Fibroblast of lung (primary cell): Measurements from ENCODE around the gene SLC30A5.

ENCODE experiments used
- EZH2 ChIP-seq: IDR thresholded peaks from 2 replicates; pipeline ENCODE4 v1.5.1; 2012; ENCODE audit warnings: low read length, control low read depth, mild to moderate bottlenecking; ENCODE audit errors: missing control alignments
- TF ChIP-seq, protein P1 (sequence below), 2 donors: IDR thresholded peaks in 1 of 2; conservative IDR thresholded peaks in 1 of 2; 1 replicate in 1 of 2; 2 replicates in 1 of 2; pipeline ENCODE4 v1.5.1; 2011 to 2012; ENCODE audit warnings: low read length in 2 of 2, control low read depth in 1 of 2, inconsistent platforms in 1 of 2, low read depth in 1 of 2, mild to moderate bottlenecking in 1 of 2

GRCh38 chr5:69048230-69048629 is 45.6 kb upstream of the SLC30A5 start:
- TF ChIP-seq, protein P1, sequence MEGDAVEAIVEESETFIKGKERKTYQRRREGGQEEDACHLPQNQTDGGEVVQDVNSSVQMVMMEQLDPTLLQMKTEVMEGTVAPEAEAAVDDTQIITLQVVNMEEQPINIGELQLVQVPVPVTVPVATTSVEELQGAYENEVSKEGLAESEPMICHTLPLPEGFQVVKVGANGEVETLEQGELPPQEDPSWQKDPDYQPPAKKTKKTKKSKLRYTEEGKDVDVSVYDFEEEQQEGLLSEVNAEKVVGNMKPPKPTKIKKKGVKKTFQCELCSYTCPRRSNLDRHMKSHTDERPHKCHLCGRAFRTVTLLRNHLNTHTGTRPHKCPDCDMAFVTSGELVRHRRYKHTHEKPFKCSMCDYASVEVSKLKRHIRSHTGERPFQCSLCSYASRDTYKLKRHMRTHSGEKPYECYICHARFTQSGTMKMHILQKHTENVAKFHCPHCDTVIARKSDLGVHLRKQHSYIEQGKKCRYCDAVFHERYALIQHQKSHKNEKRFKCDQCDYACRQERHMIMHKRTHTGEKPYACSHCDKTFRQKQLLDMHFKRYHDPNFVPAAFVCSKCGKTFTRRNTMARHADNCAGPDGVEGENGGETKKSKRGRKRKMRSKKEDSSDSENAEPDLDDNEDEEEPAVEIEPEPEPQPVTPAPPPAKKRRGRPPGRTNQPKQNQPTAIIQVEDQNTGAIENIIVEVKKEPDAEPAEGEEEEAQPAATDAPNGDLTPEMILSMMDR (conservative IDR thresholded peaks at IDR 0.05 in 1 of 2, IDR thresholded peaks at IDR 0.05 in 1 of 2; ENCODE audit: low read depth in 1 of 2, low read length in 2 of 2) = peak; percentile 27 to 31
- TF ChIP-seq EZH2 = no peak
